BE2C (cell line): Measurements from ENCODE around the gene CCDC88B.
"Not testable (repeated sequence)": the region's sequence is repeated elsewhere in the genome, so short reads cannot be mapped to it uniquely, and the experiment has no call there.

Experiments used
- DNase-seq: peaks from one replicate; pipeline ENCODE4 v3.0.0-alpha.2; 2020
- H3K27me3 ChIP-seq: fragments of 250-450 bp; sonication (Bioruptor Pico); 2 replicates; pipeline ENCODE4 v1.5.1; 2020; ENCODE audit warnings: mild to moderate bottlenecking
- H3K36me3 ChIP-seq: fragments of 250-450 bp; sonication (Bioruptor Pico); 2 replicates; pipeline ENCODE4 v1.5.1; 2020; ENCODE audit warnings: mild to moderate bottlenecking
- H3K4me1 ChIP-seq: fragments of 250-450 bp; sonication (Bioruptor Pico); 2 replicates; pipeline ENCODE4 v1.5.1; 2020
- H3K4me3 ChIP-seq: 2 replicates; pipeline ENCODE4 v1.5.1; 2011; ENCODE audit warnings: low read depth, low read length
- H3K9me3 ChIP-seq: fragments of 250-450 bp; sonication (Bioruptor Pico); 2 replicates; pipeline ENCODE4 v1.5.1; 2020
- CTCF ChIP-seq: IDR thresholded peaks from 2 replicates; pipeline ENCODE4 v1.5.1; 2012; ENCODE audit warnings: mild to moderate bottlenecking, low read depth, low read length

Gene CCDC88B

DNA sequence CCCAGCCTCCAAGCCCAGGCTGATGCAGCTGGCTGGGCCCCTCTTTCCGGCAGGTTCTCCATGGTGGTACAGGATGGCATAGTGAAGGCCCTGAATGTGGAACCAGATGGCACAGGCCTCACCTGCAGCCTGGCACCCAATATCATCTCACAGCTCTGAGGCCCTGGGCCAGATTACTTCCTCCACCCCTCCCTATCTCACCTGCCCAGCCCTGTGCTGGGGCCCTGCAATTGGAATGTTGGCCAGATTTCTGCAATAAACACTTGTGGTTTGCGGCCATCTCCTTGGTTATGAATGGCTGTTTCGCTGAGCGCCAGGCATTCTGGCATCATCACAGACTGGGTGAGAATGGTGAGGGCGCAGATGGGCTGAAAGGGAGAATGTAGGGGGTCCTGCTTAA lies 18.5 kb upstream of the CCDC88B start:
- DNase-seq = no peak
- H3K4me3 ChIP-seq = no peak overlapping the region
- no peaks in the 10 kb centered on the region for H3K36me3 ChIP-seq
- H3K27me3 ChIP-seq = no peaks in the 10 kb centered on the region
- H3K4me1 ChIP-seq = no peaks in the 10 kb centered on the region
- TF ChIP-seq CTCF = no peak
- no peaks in the 10 kb centered on the region for H3K9me3 ChIP-seq

GRCh38 chr11:64322925-64323260 lies 17.1 kb upstream of the CCDC88B start:
- Histone ChIP-seq H3K36me3 (no peaks in the 10 kb centered on the region), H3K4me1 (no peaks in the 10 kb centered on the region), H3K4me3 (no peak overlapping the region), H3K27me3 (no peaks in the 10 kb centered on the region), H3K9me3 (no peaks in the 10 kb centered on the region)
- no peak for TF ChIP-seq CTCF
- no peak for DNase-seq

DNA sequence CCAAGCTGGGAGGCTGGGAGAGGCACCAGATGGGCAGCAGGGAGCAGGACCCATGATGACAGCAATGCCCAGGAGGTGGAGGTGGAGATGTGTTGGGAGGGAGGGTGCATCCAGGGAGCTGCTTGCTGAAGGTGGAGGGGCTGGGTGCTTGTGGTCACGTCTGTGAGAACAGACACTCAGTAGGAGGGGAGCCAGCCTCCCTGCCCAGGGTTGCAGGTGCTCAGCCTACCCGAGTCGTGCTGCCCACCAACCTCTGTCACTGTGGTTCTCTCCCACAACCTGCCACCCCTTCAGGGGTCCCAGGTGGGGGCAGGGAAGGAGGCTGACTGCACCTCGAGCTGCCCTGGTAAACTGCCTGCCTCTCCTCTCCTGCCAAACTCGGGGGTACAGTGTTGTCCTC lies 16.6 kb upstream of the CCDC88B start:
- H3K9me3 ChIP-seq = no peaks in the 10 kb centered on the region
- no peak for TF ChIP-seq CTCF
- no peaks in the 10 kb centered on the region for H3K27me3 ChIP-seq
- no peak for DNase-seq
- H3K36me3 ChIP-seq = no peaks in the 10 kb centered on the region
- no peak overlapping the region for H3K4me3 ChIP-seq
- no peaks in the 10 kb centered on the region for H3K4me1 ChIP-seq

- not testable (repeated sequence) for H3K4me1 ChIP-seq, H3K4me3 ChIP-seq
These were observed 16.0 kb upstream of the CCDC88B start for GRCh38 chr11:64323984-64324383.

GRCh38 chr11:64324692-64325469 lies 15.1 kb upstream of the CCDC88B start:
- no peak for DNase-seq
- no peaks in the 10 kb centered on the region for H3K27me3 ChIP-seq
- no peaks in the 10 kb centered on the region for H3K4me1 ChIP-seq
- no peaks in the 10 kb centered on the region for H3K36me3 ChIP-seq
- H3K9me3 ChIP-seq = no peaks in the 10 kb centered on the region
- H3K4me3 ChIP-seq = no peak overlapping the region
- TF ChIP-seq CTCF = no peak

More at GRCh38 chr11:64323984-64324383, 16.0 kb upstream of the CCDC88B start:
- not testable (repeated sequence) for H3K36me3 ChIP-seq, DNase-seq, H3K9me3 ChIP-seq, H3K27me3 ChIP-seq

DNA sequence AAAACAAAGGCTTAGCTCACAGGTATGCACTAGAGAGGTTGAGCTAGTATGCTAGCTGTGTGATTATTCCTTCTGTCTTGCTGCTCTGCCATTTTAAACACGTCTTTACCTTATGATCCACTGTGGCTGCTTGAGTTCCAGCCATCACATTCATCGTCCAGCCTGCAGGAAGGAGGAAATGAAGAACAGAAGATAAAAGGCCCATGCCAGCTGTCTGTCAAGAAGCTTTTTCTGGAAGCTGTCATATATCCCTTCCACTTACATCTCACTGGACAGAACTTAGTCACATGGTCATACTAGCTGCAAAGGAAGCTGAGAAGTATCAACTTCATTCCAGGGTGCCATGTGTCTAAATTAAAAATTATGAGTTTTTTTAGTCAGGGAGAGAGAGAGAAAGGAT lies 12.6 kb upstream of the CCDC88B start:
- DNase-seq = no peak
- Histone ChIP-seq H3K9me3 (no peaks in the 10 kb centered on the region), H3K27me3 (no peaks in the 10 kb centered on the region), H3K4me1 (no peaks in the 10 kb centered on the region), H3K36me3 (no peaks in the 10 kb centered on the region), H3K4me3 (no peak overlapping the region)
- TF ChIP-seq CTCF = no peak
